Activated CD8-positive, alpha-beta memory T cell treated with anti-CD3 and anti-CD28 coated beads for 24 hours (primary cell): Measurements from ENCODE around the gene GPR3.

Source experiments
- DNase-seq: peaks from one replicate; pipeline ENCODE4 v3.0.0-alpha.2; 2020

The GPR3 gene

DNA sequence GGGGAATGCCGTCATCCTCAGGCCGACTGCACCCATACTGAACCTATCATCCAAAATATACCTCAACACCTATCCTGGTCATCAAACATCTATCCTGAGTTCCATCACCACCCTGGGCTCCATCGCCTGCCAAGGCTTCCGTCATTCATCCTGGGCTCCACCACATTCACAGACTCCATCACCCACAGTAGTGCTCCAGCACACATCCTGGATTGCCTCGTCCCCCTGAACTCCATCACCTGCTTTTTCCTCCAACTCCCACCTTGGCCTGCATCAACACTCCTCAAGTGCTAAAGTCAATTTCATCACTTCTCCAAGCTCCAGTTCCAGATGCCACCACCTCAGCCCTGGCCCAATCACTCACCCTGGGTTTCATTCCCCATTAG lies 33.5 kb upstream of the GPR3 start:
- no peak for DNase-seq

DNA sequence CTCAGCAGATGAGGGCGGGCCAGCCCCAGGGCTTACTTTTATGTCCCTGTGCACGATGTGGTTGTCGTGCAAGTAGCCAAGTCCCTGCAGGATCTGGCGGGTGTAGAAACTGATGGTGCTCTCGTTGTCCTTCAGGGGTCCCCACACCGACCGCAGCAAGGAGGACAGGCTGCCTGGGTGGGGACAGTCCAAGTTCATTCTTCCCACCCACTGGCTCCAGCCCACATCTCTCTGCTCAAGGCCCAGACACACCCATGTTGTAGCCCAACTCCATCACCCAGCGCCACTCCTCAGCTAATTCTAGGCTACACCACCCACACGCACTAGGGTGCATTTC lies 32.6 kb upstream of the GPR3 start:
- no peak for DNase-seq

DNA sequence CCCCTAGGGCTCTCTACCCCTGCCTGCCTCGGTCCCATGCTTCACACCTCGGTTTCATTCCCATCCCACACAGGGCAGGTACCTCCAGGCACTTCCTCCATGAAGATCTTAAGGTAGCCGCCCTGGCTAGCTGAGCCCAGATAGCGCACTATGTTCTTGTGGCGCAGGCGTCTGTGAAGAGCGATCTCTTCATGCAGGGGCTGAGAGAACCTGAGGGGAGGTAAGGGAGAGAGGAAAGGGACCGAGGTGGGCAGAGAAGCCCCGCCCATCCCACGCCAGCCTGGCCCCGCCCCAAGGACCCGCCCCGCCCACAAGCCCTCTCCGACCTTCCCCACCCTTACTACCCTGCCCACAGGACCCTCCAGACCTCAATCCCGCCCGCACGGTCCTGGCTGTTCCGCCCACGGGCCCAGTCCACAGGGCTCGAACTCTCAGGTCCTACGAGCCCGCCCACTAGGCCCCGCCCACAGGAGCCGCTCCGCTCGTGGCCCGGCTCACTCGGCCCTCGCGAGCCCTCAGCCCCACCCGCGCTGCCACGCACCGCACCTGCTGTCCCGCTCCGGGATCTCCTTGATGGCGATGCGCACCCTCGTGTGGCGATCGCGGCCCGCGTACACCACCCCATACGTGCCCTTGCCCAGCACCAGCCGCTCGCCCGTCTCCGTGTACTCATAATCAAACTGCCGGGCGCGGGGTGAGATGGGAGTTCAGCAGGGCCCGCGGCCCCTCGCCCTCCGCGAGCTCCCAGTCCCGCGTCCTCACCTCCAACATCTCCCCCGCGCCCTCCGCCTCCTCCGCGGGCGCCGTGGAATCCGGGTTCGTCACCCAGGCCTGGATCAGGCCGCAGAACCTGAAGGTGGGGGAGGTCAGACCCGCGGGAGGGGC lies 32.0 kb upstream of the GPR3 start:
- peak; percentile 77 for DNase-seq

DNA sequence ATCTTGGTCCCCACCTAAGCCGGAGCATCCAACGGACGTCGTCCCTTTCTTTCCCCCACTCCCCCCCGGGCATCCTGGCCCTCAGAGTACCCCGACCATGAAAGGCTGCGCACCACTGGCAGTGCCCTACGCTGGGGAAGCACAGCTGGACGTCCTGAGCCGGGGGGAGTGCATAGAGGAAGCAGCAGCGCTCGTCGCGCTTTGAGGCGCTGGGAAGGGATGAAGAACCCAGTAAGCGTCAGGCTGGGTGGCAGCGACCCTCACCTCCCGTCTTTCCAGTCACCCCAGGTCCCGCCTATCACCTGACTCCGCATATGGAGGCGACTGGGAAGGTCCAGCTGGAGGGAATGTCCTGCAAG lies 31.4 kb upstream of the GPR3 start:
- DNase-seq, result no peak

DNA sequence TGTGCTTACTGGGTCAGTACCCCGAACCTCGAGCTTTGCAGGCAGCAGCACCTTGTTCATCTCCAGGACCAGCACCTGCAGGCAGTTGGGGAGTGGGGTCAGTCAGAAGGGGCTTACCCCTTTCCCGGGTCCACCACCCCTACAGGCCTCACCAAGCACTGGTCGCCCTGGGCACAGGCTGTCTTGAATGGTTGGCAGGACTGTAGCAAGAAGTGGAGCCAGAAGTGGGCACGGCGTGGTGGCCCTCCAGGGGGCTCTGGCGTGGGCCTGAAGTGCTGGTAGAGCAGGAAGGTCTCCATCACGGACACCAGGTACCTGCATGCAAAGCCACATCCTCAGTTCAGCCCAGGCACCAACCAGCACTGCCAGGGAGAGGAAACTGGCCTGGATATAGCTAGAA lies 30.9 kb upstream of the GPR3 start:
- no peak for DNase-seq

DNA sequence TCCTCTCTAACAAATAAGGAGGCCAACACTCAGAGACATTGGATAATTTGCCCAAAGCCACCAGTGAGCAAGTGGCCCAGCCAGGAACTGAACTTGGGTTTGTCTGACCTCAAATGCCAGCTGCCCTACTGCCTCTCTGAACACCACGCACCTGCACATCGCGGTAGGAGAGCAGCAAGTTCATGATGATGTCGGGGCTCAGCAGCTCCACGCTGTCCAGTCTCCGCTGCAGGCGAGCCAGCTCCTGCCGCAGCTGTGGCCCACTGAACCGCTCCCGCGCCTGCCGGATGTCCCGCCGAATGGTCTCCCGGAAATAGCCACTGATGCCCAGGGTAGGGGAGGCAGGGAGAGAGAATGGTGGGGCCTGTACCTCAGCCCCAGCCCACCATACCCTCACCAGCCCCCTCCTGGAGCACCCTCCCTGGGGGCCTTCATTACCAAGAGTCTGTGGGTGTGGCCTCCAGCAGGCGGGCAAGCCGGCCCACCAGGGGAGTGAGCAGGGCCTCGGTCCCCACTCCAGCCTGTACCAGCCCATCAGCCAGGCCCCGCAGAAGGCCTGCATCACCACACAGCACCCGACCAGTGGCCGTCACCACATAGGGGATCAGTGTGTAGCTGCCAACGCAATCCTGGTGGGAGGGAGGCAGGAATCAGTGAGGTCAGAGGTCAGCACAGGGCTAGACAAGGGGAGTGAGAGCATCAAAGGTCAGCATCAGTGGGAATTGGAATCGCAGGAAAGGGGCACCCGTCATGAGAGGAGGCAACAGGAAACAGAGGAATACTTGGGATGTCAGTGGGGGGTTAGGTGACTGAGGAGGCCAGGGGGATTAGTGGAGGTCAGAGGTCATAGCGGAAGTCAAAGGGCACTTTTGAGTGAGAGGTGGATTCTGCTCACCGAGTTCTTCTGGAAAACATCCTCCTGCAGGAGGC lies 28.4 kb upstream of the GPR3 start:
- DNase-seq, result no peak

DNA sequence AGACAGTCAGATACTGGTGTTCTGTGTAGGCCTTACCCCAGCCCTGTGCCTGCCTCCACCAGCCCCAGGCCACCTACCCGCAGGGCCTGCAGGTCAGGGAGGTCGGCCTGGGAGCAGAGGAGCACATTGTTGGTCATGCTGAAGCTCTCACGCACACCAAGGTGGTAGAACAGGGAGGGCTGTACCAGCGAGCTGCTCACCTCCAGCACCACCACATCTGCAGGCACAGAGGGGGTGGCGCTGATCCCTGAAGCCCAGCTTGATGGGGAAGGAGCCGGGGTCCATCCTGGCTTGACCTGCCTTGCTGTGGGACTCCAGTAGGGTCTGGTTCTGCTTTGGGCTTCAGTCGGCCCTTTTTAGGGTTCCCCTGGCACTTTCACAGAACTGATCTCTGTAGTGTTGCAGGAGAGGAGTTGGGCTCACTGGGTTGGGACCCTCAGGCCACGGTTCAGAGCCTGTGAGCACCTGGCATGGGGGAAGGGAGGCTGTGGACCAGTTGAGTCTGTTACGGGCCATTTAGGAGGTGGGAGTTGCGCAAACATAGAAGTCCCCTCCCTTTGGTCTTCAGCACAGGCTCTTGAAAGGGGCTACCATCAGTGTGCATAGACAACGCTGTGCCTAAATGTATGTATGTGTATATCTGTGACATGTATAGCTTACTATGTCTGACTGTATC lies 27.6 kb upstream of the GPR3 start:
- no peak for DNase-seq

DNA sequence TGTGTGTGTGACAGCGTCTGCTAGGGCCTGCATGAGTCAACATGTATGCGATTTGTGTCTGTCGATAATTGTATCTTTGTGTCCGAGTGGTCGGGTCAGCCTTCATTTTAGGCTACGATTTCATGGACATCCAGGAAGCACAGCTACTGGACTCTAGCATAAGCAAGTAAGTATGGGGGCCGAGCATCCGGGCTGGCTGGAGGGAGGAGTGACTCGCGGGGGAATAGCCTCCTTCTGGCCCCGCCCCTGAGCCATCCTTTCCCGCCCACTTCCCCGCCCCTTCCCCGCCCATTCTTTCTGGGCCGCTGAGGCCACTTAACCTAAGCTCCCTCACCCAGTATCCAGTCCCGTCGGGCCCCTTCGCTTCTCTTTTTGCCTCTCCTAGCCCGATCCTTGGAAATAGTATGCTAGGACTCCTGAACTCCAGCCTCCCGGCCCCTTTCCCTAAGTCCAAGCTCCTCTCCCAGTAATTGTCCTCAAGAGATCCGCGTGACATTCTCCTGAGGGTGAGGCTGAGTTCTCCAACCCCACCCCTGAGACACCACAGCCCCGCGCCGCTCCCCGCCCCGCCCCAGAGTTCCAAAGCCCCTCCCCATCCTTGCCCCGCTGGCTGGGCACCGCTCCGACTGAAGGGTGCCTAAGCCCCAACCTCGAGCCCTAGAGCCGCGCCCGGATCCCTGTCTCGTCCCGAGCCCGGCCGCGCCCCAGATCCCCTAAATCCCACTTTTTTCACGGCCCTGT lies 26.9 kb upstream of the GPR3 start:
- peak; percentile 91 for DNase-seq

DNA sequence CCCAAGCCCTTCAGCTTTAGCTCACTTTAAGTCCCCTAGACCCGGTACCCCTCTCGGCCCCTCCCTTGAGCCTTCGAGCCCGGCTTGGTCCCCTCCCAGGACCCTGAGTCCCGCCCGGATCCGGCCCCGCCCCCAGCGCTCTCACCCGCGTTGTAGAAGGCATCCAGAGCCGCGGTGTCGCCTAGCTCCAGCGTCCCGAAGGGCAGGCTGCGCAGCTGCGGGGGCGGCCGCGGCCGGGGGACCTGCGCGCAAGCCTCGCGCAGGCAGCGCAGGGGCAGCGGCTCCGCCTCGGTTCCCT lies 26.4 kb upstream of the GPR3 start:
- DNase-seq, result peak; percentile 90

DNA sequence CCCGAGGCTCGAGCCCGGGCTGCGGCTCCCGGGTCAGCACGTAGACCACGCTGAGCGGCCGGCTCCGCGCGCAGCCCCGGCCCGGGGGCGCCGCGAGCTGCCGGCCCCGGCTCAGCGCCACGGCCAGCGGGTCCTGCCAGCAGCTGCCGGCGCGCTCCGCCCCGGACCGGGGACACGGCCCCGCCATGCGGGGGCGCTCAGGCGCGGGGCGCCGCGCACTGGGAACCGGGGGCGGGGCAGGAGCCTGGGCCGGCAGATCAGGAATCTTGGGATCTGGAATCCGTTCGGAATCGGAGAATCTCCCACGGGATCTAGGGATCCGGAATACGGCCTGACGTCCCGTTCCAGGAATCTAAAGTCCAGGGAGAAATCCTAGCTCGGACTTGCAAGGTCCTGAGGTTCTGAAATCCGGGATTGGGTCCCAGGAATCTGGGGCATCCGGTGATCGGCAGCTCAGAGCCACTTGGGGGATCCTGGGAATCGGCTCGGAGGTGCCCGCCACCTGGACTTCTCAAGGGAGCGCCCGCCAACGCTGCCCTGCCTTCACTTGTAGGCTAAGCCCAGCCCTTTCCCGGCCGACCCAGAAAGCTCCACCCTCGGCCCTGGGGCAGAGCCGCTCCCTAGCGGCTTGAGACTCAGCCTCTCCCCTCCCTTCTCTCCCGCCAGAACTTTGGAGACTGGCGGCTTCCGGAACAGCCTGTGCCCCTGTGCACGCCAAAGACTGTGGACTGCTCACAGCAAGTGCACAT lies 25.8 kb upstream of the GPR3 start, which contains the start of gene MAP3K6:
TSS of gene MAP3K6 (minus strand) at position 551 of the 749 bp plus-strand sequence. CDS start at position 187, 364 bp downstream.
- DNase-seq, result peak; percentile 71

DNA sequence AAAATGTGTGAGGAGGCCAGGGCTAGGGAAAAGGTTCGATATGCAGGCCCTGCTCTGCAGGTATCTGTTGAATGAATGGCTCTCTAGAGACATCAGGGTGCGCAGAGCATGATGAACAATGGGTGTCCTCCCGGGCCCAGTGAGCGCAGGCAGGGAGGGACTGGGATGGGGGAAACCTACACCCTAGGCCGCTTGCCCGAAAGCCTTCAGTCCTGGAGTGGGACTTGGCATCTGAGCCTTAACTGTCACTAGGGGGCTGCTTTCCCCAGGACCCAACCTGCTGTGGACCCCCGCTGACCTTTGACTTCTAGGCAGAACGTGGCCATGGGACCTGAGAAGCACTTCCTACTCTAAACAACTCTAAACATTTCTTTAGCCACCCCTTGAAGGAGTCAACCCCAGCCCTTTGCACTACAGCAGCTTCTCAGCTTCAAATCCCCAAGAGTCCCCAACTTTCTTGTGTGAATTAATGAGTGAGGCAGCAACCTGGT lies 25.2 kb upstream of the GPR3 start:
- DNase-seq, result no peak

DNA sequence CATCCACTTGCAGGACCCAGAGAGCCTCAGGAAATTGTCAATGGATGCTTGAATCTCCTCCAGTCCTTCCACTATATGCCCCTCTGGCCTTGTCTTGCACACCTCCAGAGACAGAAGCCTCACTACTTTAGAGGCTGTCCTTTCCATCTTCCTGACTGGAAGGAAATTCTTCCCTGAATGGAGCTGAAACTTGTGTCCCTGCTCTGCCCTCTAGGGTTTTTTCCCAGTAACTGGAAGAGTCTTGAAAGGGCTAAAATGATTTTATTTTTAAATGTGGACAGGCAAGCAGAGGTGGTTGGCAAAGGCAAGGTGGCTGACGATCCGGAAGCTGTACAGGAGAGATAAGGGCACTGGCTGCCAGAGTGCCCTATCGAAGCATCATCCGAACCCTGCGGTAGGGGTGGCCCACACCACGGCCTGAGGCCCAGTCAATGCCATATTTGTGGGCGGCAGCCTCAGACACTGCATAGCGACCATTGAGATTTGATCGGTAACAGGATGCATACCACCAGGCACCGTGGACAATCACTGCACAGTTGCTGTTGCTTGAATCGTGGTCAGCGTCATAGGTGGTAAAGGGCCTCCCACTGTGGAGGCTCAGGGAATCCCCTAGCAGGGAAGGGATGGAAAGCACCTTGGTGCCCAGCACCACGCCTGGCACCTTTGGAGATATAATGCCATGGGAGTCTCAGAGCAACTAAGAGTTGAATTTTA lies 23.4 kb upstream of the GPR3 start:
- DNase-seq, result no peak

DNA sequence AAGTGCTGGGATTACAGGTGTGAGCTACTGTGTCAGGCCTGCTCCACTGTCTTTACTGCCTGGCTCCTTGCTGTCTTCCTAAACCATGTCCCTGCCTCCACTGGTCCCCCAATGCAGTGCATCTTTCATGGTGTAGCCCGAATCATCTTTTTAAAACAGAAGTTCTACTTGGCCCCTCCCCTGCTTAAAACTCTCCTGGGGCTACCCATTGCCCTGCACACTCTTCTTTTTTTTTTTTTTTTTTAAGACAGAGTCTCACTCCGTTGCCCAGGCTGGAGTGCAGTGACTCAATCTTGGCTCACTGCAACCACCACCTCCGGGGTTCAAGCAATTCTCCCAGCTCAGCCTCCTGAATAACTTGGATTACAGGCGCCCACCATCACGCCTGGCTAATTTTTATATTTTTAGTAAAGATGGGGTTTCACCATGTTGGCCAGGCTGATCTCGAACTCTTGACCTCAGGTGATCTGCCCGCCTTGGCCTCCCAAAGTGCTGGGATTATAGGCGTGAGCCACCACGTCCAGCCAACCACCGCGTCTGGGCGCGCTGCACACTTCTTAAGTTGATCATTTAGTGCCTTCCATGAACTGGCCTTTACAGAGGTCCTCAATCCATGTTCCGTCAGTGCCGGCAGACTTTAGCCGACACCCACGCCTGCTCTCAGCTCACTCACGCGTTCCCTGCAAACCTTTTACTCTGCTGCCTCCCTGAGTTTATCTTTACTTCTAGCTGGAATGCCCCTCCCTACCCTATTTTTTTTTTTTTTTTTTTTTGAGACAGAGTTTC lies 20.2 kb upstream of the GPR3 start:
- no peak for DNase-seq

DNA sequence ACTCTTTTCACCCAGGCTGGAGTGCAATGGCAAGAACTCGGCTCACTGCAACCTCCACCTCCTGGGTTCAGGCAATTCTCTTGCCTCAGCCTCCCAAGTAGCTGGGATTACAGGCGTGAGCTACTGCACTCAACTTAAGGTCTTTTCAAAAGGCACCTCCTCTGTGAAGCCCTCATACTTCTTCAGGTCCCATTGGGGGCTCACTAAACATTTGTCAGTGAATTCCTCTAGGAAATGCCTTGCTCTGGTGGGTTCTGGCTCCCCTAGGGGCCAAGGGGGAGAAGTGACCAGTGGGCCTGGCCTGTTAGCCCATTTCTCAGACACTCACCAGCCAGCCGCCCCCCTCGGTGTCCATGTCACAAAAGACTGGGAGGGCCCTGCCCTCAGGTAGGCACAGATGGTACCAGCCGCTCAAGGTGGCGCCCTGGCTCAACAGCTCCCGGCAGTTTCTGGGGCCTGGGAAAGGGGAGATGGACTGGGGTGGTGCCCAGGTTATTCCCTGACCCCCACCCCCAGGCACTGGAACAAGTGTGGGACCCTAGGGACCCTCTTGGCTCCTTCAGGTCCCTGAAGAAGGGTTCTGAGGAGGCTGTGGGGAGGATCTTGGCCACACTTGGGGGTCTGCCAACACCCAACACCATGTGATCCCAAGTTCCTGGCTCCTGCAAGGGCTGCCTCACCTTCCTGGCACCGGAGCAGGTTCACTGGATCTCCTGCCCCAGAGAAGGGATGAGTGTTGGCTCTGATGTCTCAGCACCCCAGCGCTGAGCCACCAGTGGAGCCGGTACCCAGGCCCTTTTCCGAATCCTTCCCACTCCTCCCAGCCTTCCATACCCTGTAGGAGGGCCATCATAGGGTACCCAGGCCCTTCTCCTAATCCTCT lies 19.4 kb upstream of the GPR3 start:
- DNase-seq, result no peak

DNA sequence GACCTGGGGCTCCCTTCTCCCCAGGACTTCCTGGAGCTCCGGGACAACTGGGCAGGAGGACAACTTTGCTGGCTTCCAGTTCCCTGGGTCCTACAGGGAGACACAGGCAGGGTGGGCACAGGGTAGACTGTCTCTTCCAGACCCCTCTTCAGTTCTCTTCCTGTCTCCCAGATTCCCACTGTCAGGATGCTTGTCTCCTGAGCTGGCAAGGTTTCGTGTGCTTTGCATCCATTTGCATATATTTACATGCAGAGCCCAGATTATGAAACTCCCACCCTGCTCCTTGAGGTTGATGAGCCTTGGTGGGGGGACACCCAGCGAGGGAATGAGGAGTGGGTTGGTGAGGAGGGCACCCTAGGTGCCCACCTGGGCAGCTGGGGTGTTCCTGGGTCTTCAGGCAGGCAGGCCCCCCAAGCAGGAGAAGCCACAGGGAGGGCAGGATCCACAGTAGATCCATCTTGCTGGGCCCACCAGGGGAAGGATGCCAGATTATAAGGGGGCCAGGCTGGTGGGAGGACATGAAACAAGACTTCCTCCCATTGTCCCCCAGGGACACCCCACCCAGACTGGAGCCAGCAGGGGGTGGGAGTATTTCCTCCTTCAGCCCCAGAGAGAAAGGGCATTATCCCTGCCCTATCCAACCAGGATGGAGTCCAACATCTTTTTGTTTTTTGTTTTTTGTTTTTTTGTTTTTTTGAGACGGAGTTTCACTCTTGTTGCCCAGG lies 17.9 kb upstream of the GPR3 start, which contains the start of gene FCN3:
TSS of gene FCN3 (minus strand) at position 463 of the 725 bp plus-strand sequence. CDS start at position 457, 6 bp downstream.
- DNase-seq, result no peak

DNA sequence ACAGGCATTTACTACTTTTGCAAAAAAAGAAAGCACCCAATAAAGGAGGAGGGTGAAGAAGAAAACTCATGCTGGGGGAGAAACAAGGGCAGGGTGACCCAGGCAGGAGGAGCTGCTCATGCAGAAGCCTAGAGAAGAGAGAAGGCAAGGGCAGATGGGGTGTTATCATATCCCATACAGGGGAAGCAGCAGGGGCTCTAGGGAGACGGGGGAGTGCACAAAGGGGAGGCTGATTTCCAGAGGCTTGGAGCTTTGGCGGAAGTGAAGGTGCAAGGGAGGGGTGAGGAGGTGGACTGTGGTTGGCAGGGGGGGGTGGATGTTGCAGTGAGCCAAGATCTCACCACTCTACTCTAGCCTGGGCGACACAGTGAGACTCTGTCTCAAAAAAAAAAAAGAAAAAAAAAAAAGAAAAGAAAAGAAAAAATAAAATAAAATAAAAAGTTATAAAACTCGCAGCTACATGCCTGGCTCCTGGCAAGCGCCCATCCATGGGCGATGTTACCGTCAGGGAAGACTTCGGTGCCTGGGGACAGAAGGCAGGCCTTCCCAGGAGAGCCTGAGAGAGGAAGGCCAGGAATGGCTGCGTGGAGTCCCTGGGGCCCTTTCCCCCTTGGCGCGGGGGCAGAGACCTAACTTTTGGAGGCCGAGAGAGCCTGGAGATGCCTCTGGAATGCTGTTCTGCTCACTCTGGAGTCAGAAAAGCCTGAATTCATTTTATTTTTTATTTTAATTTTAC lies 14.5 kb upstream of the GPR3 start:
- DNase-seq, result no peak

DNA sequence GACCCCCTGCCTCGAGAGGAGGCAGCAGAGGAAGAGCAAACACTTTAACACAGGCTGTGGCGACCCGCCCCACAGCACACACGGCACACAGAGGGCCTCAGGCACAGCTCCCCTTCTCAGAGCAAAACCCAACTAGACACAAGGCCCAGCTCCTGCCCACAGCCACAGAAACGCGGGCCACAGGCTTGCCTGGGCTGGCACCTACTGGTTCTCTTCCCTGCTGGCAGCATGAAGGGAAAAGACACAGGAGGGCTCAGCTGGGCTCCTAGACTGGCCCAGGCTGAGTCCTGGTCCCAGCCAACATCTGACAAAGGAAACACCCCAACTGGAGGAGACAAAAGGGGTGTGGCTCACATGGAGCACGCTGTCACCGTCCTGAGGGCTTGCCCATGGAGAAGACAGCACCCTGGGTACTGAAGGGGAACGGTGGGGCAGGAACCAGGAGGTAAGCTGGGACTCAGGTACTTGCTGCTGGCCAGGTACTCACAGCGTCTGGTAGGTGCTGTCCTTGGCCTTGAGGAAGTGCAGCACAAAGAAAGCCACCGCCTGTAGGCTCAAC lies 12.8 kb upstream of the GPR3 start:
- no peak for DNase-seq
